Activated CD4-positive, alpha-beta T cell treated with anti-CD3 and anti-CD28 coated beads, Interleukin-2, amount 10 ng/mL, durations not matched to agents 7 days and 5 days (primary cell): ENCODE results near the gene TRPM7. TPM values are rescaled to one million over a fixed set of nuclear protein-coding genes. Genes with fewer than 3 reads are reported as not detected.
"Not testable (repeated sequence)": the region's sequence is repeated elsewhere in the genome, so short reads cannot be mapped to it uniquely, and the experiment has no call there.

ENCODE experiments used
- CTCF ChIA-PET: fragments of 350-600 bp; sonication (Branson Sonifier 250); formaldehyde crosslinking; loops from one replicate; lab custom pipeline; 2021; ENCODE audit warnings: antibody characterized with exemption; lab: Charles Lee
- POLR2A ChIA-PET: fragments of 350-600 bp; sonication (Branson Sonifier 250); formaldehyde crosslinking; loops from one replicate; lab custom pipeline; 2021; ENCODE audit warnings: antibody characterized with exemption; lab: Charles Lee
- DNase-seq: peaks from one replicate; pipeline ENCODE4 v3.0.0-alpha.2; 2020
- H3K27ac Mint-ChIP-seq: one replicate; pipeline ENCODE4 v1.8.0; 2021; ENCODE audit warnings: mild to moderate bottlenecking, moderate library complexity, mixed read lengths
- H3K27me3 Mint-ChIP-seq: one replicate; pipeline ENCODE4 v1.8.0; 2021; ENCODE audit warnings: mixed read lengths
- H3K36me3 Mint-ChIP-seq: one replicate; pipeline ENCODE4 v1.8.0; 2021; ENCODE audit warnings: low read depth, mixed read lengths
- H3K4me1 Mint-ChIP-seq: one replicate; pipeline ENCODE4 v1.8.0; 2021; ENCODE audit warnings: mixed read lengths
- H3K4me3 Mint-ChIP-seq: one replicate; pipeline ENCODE4 v1.8.0; 2021; ENCODE audit warnings: mild to moderate bottlenecking, moderate library complexity, mixed read lengths
- H3K9me3 Mint-ChIP-seq: one replicate; pipeline ENCODE4 v1.8.0; 2021; ENCODE audit warnings: mixed read lengths
- total RNA-seq, 2 experiments: library from RNA; stranded (reverse); gene quantifications; one replicate each; pipeline ENCODE4 v1.2.3, GENCODE V29; 2021

Gene TRPM7
- total RNA-seq, 2 experiments from 2014 or later, result 39.6 to 44.2 TPM

- H3K36me3 Mint-ChIP-seq, DNase-seq, H3K27me3 Mint-ChIP-seq, H3K4me3 Mint-ChIP-seq, H3K9me3 Mint-ChIP-seq, POLR2A ChIA-PET, H3K27ac Mint-ChIP-seq, H3K4me1 Mint-ChIP-seq: not testable (repeated sequence)
- CTCF ChIA-PET, result interaction anchor here (0.6 kb wide), 1 partner anchor 8 kb away, joined by 3 read pairs; no protein-coding TSS in a partner anchor
These were observed 8.1 kb upstream of the TRPM7 start for GRCh38 chr15:50694634-50695165.

GRCh38 chr15:50687302-50687902 lies 805 bp upstream of the TRPM7 start:
- CTCF ChIA-PET, result interaction anchor here (0.9 kb wide), 1 partner anchor 262 kb away, joined by 7 read pairs; no protein-coding TSS in a partner anchor
- Mint-ChIP-seq H3K36me3 (peaks cover 18% of the 10 kb centered on the region), H3K9me3 (no peaks in the 10 kb centered on the region), H3K4me1 (peaks cover 43% of the 10 kb centered on the region), H3K27ac (peak overlapping the region; percentile 85), H3K4me3 (peak overlapping the region; percentile 99), H3K27me3 (no peaks in the 10 kb centered on the region)
- POLR2A ChIA-PET, result no interaction called here
- DNase-seq, result no peak

GRCh38 chr15:50685976-50686468 lies 575 bp downstream of the TRPM7 start:
- Mint-ChIP-seq H3K4me3 (peak overlapping the region; percentile 99), H3K36me3 (peaks cover 23% of the 10 kb centered on the region), H3K27me3 (no peaks in the 10 kb centered on the region), H3K4me1 (peaks cover 51% of the 10 kb centered on the region), H3K9me3 (no peaks in the 10 kb centered on the region), H3K27ac (peak overlapping the region; percentile 85)
- ChIA-PET CTCF (interaction anchor here (0.7 to 2.4 kb wide), 2 partner anchors 10 to 285 kb away, joined by 3 to 8 read pairs; no protein-coding TSS in a partner anchor), POLR2A (interaction anchor here (0.6 to 1.0 kb wide), 2 partner anchors 79 to 332 kb away, joined by 3 to 4 read pairs; no protein-coding TSS in a partner anchor)
- peak; percentile 63 for DNase-seq

- H3K27ac Mint-ChIP-seq, result peak overlapping the region; percentile 85
- H3K4me1 Mint-ChIP-seq, result peaks cover 52% of the 10 kb centered on the region
- CTCF ChIA-PET, result interaction anchor here (2.4 kb wide), 1 partner anchor 10 kb away, joined by 8 read pairs; no protein-coding TSS in a partner anchor
- H3K27me3 Mint-ChIP-seq, result no peaks in the 10 kb centered on the region
- peaks cover 23% of the 10 kb centered on the region for H3K36me3 Mint-ChIP-seq
- peak; percentile 12 for DNase-seq
- POLR2A ChIA-PET, result interaction anchor here (1.0 kb wide), 1 partner anchor 79 kb away, joined by 3 read pairs; no protein-coding TSS in a partner anchor
- peak overlapping the region; percentile 99 for H3K4me3 Mint-ChIP-seq
- no peaks in the 10 kb centered on the region for H3K9me3 Mint-ChIP-seq
These were observed 1.2 kb downstream of the TRPM7 start for GRCh38 chr15:50685191-50685975.

GRCh38 chr15:50681467-50681866 lies 5.1 kb downstream of the TRPM7 start:
- peaks cover 26% of the 10 kb centered on the region for H3K36me3 Mint-ChIP-seq
- ChIA-PET POLR2A (no interaction called here), CTCF (interaction anchor here (1.0 kb wide), 1 partner anchor 26 kb away, joined by 3 read pairs; no protein-coding TSS in a partner anchor)
- H3K27me3 Mint-ChIP-seq, result no peaks in the 10 kb centered on the region
- peaks cover 48% of the 10 kb centered on the region for H3K4me1 Mint-ChIP-seq
- no peaks in the 10 kb centered on the region for H3K9me3 Mint-ChIP-seq
- no peak overlapping the region for H3K27ac Mint-ChIP-seq
- H3K4me3 Mint-ChIP-seq, result no peak overlapping the region
- DNase-seq, result no peak

- CTCF ChIA-PET, result interaction anchor here (0.8 to 2.4 kb wide), 4 partner anchors 8 to 56 kb away, joined by 3 to 8 read pairs (median 5); a partner anchor contains a TSS
- H3K27me3 Mint-ChIP-seq, result no peaks in the 10 kb centered on the region
- H3K9me3 Mint-ChIP-seq, result no peaks in the 10 kb centered on the region
- no peak overlapping the region for H3K27ac Mint-ChIP-seq
- DNase-seq, result no peak
- POLR2A ChIA-PET, result no interaction called here
- H3K4me1 Mint-ChIP-seq, result peaks cover 22% of the 10 kb centered on the region
- peaks cover 15% of the 10 kb centered on the region for H3K36me3 Mint-ChIP-seq
- no peak overlapping the region for H3K4me3 Mint-ChIP-seq
These were observed 9.7 kb downstream of the TRPM7 start for GRCh38 chr15:50676799-50677483.

- H3K9me3 Mint-ChIP-seq, result no peaks in the 10 kb centered on the region
- H3K27me3 Mint-ChIP-seq, result no peaks in the 10 kb centered on the region
- no peak overlapping the region for H3K27ac Mint-ChIP-seq
- peak; percentile 10 for DNase-seq
- H3K36me3 Mint-ChIP-seq, result peaks cover 16% of the 10 kb centered on the region
- POLR2A ChIA-PET, result no interaction called here
- H3K4me3 Mint-ChIP-seq, result no peak overlapping the region
- peaks cover 13% of the 10 kb centered on the region for H3K4me1 Mint-ChIP-seq
- CTCF ChIA-PET, result interaction anchor here (0.6 to 2.4 kb wide), 5 partner anchors 10 to 223 kb away, joined by 3 to 8 read pairs (median 3); a partner anchor contains a TSS
These were observed 11.0 kb downstream of the TRPM7 start for GRCh38 chr15:50675535-50676144.

- Mint-ChIP-seq H3K4me1 (no peaks in the 10 kb centered on the region), H3K27me3 (no peaks in the 10 kb centered on the region), H3K36me3 (peaks cover 18% of the 10 kb centered on the region), H3K9me3 (no peaks in the 10 kb centered on the region), H3K4me3 (no peak overlapping the region), H3K27ac (no peak overlapping the region)
- DNase-seq, result no peak
- ChIA-PET CTCF (no interaction called here), POLR2A (no interaction called here)
These were observed 16.5 kb downstream of the TRPM7 start for GRCh38 chr15:50670115-50670514.

- ChIA-PET CTCF (no interaction called here), POLR2A (no interaction called here)
- H3K27ac Mint-ChIP-seq, result no peak overlapping the region
- no peaks in the 10 kb centered on the region for H3K4me1 Mint-ChIP-seq
- no peaks in the 10 kb centered on the region for H3K9me3 Mint-ChIP-seq
- no peaks in the 10 kb centered on the region for H3K27me3 Mint-ChIP-seq
- H3K36me3 Mint-ChIP-seq, result peaks cover 20% of the 10 kb centered on the region
- H3K4me3 Mint-ChIP-seq, result no peak overlapping the region
- no peak for DNase-seq
These were observed 17.0 kb downstream of the TRPM7 start for GRCh38 chr15:50669611-50670010.

- H3K27ac Mint-ChIP-seq, result no peak overlapping the region
- no peak overlapping the region for H3K4me3 Mint-ChIP-seq
- no peaks in the 10 kb centered on the region for H3K4me1 Mint-ChIP-seq
- peaks cover 26% of the 10 kb centered on the region for H3K36me3 Mint-ChIP-seq
- DNase-seq, result no peak
- ChIA-PET CTCF (interaction anchor here (1.8 kb wide), 1 partner anchor 10 kb away, joined by 6 read pairs; no protein-coding TSS in a partner anchor), POLR2A (no interaction called here)
- no peaks in the 10 kb centered on the region for H3K9me3 Mint-ChIP-seq
- no peaks in the 10 kb centered on the region for H3K27me3 Mint-ChIP-seq
These were observed 20.7 kb downstream of the TRPM7 start for GRCh38 chr15:50665938-50666337.

- DNase-seq, result no peak
- ChIA-PET POLR2A (no interaction called here), CTCF (interaction anchor here (0.7 to 1.2 kb wide), 4 partner anchors 14 to 126 kb away, joined by 3 to 8 read pairs (median 3); no protein-coding TSS in a partner anchor)
- Mint-ChIP-seq H3K9me3 (no peaks in the 10 kb centered on the region), H3K36me3 (peaks cover 53% of the 10 kb centered on the region), H3K4me3 (no peak overlapping the region), H3K27ac (no peak overlapping the region), H3K27me3 (no peaks in the 10 kb centered on the region), H3K4me1 (peaks cover 20% of the 10 kb centered on the region)
These were observed 31.0 kb downstream of the TRPM7 start for GRCh38 chr15:50655555-50655954.
